Putamen (tissue), 1 donor: ENCODE measurements around the gene AASS.

Experiments used
- DNase-seq: peaks from one replicate; pipeline ENCODE4 v3.0.0-alpha.2; 2016; ENCODE audit warnings: low spot score

The AASS gene

DNA sequence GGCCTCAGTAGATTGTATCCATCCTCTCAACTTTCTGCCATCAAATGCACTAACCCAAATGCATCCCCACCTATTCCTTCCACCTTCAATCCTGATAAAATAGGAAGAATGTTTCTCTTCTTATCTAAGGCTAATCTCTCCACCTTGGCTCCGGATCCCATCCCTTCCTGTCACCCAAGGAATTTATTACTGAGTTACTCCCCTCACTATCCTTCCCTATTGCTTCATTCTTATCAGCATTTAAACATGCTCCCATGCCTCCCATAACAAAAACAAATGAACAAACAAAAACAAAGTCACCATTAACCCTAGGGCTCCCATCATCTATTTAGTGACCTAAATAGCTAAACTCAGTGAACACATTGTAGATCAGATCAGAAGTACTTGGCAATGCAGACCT, 25.3 kb downstream of the AASS start:
- DNase-seq = no peak

DNA sequence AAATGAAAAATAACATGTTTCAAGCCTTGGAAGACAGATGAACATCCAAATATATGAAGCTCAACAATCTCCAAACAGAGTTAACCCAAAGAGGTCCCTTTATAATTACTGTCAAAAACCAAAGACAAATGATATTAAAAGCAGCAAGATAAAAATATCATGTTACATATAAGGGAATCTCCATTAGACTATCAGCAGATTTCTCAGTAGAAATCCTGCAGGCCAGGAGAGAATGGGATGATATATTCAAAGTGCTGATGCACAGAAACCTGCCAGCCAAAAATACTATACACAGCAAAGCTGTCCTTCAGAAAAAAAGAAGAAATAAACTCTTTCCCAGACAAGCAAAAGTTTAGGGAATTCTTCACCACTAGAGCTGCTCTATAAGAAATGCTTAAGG, 41.0 kb downstream of the AASS start:
- no peak for DNase-seq

DNA sequence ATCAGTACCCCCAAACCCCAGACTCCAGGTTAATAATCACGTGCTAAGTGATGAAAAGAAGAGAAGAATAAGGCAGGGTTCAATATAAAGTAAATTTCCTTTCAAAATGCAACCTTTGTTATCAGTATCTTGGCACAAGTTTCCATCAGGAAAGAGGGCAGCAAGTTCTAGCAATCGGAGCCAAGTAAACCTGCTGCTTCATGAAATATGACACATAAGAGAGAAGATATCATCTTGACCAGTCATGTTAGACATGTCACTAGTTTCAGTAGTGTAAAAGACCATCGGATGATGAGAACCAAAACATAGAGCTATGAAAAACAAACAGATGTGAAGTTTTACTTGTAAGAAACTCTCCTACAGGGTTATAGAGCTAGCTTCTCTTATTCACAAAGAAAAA, 44.0 kb downstream of the AASS start:
- no peak for DNase-seq

DNA sequence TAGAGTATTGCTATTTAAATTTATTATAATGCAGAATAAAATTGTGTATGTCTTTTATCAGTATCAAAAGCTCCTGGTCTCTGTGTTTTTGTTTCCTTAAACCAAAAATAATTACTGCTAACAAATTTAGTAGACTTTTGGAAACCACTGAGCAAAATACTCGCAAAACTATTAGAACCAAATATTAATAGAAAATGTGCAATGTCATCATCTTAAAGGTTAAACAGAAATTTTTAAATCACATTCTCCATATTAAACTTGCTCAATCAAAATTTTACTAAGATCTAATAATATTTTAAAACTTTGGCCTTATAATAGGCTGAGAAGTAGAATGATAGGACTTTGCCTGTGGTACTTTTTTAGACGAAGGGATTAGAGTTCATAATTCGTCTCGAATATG, 48.4 kb downstream of the AASS start:
- no peak for DNase-seq

DNA sequence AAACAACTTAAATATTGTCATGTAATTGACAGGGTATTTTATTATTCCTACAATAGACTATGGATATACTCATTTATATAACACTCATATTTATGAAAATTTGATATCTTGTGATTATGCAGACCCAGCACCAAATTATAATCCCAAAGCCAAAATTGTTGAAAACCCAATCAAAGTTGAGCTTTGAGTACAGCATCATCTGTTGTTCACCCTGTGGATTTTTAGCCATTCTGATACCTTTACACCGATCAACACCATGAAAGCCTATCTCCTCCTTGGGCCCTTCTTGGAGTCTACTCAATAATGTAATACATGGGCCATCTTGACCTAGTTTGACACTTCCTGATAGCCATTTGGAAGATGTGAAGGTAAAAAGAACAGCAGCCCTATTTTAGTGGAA, 49.5 kb downstream of the AASS start:
- DNase-seq = no peak

DNA sequence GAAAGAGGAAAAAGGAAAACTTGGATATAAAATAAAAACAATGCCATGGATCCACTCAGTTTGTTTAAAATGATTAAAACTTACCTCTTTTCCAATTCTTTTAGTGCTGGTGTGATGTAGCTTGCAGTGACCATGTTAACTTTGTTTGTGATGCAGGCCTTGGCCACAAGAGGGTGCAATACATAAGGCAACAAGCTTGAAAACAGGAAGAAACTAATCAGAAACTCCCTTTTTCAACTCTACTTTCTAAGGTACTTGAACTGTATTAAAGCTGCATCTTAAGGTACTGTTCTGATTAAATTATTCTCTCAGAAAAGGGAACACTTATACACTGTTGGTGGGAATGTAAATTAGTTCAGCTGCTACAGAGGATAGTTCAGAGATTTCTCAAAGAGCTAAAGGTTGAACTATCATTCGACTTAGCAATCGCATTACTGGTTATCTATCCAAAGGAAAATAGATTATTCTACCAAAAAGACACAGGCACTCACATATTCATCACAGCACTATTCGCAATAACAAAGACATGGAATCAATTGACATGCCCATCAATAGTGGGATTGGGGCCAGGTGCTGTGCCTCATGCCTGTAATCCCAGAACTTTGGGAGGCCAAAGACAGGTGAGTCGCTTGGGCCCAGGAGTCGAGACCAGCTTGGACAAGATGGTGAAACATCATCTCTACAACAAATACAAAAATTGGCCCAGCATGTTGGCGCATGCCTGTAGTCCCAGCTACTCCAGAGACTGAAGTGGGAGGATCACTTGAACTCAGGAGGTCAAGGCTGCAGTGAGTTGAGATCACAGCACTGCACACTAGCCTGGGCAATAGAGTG, 50.9 kb downstream of the AASS start:
- DNase-seq = peak; percentile 24

DNA sequence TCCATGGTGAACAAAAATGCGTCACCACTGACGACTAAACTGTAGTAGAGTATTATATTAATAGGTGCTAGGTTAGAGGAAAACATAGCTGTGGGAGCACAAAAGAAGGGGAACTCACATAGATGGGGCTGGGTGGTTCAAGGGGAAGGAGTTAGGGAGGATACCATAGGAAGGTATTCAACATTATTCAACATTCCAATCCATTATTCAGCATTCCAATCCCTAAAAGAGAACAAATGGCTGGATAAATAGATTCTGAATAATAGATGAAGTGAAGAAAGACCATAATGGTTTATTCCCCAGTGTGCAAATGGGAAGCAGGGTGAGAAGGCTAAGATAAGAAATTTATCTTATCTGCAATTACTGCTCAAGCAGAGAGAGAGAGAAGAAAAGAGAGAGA, 61.4 kb downstream of the AASS start:
- DNase-seq = no peak

DNA sequence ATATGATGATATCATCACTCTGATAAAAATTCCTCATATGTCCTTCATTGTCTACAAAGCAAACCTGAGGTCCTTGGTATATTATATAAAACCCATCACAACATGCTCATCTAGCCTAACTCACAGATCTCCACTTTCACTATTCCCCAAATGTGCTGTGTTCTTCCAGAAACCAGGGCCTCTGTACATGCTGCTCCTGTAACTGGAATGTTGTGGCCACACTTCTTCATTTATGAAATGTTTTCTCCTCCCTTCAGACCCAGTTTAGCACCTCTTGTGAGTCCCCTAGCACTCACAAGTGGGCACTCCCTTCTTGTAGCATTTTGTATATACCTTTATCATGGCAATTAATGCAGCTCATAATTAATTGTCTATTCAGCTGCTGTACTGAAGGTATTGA, 61.9 kb downstream of the AASS start:
- DNase-seq = no peak

DNA sequence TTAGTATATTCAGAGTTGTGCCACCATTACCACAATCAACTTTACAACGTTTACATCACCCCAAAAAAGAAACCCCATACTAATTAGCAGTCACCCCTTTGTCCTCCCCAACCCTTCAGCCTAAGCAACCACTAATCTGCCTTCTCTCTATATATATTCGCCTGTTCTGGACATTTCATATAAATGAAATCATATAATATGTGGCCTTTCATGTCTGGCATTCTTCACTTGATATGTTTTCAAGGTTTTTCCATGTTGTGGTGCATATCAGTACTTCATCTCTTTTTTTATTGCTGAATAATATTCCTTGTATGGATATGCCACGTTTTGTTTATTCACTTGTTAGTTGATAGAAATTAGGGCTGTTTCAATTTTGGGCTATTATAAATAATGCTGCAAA, 70.4 kb downstream of the AASS start:
- no peak for DNase-seq

DNA sequence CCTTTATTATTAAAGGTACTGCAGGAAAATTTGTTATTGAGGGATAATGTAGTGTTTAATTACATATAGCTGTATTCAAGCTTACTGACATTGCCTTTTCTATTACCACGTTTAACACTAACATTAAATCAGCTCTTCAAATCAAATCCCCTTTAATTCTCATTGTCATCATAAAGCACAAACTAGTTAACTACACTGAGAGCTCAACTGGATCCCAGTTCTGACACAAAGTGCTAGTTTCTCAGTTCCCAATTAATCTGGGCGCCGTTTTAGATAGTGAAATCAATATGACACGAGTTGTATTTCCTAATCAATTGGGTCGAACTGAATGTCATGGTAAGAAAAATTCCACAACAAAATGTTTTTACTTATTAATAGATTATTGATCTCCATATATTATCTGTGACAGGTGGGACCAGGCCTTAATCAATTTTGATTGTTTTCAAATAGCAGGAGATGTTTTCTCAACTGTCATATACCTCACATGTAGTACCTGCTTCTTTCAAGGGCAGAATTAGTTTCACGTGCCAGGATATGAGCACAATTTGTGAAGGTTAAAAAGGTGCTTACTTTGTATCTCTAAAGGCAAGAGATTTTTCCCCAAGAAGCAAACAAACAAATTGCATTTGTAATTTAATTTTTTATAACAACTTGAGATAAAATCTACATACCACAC, 71.0 kb downstream of the AASS start:
- DNase-seq = no peak

DNA sequence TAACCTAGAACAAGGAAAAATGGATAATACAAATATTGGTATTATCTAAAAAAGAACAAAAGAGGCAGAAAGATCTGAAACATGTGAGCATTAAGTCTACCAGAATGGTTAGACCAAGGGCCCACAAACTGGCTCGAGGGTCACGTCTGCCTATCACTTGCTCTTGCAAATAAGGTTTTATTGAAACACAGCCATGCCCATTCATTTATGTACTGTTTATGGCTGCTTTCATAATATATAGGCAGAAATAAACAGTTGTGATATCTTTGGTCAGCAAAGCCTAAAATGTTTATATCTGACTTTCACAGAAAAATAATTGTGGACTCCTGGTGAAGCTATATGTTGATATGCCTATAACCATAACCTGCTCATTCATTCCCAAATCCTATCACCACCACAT, 71.8 kb downstream of the AASS start:
- DNase-seq = no peak

DNA sequence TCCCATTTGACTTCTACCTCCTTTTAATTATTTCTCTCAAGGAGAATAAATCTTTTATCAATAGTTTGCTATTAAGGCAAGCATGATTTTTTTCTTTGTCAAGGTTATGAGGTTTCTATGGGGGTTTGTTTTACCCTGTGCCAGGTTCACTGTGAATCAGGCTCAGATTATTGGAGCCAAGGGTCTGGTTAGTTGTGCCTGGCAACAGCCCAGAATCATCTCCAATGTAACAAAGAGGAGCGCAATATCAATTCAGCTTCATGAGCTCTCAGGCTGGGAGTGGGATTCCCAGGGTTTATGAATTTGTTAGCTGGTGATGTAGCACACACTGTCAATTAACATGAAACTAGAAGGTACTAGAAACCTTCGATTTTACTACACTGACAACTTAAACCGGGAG, 73.2 kb downstream of the AASS start:
- DNase-seq = no peak

DNA sequence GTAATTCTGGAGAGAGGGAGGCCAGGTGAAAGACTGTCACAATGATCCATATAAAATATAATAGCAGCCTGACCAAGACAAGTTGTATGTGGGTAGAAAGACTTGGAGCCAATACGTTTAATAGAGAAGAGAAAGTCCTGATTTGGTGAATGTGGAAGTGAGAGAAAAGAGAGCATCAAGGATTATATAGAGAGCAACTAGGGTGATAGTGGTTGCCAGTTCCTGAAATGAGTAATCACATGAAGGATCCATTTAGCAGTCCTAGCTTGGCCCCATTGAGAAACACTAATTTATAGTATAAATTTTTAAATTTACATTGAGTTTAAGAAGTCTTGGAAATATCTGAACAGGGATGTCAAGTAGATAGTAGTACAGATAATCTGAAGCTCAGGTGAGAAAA, 74.0 kb downstream of the AASS start:
- DNase-seq = no peak

DNA sequence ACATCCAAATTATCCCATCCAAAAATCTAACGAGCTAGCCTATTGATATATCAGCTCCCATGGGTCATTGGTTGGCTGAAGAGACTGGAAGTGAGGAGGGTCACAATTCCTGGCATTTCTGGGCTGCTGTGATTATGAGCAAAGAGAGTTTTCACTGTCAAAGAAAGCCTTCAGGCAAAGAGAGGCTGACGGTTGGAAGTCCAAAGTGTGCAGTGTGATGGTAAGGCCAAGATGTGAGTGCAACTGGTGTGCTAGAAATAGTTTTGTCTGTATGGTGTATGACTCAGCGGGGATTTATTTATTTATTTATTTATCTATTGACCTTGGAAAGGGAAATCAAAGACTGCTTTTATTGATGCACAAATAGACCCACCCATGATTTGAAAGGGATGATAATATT, 75.0 kb downstream of the AASS start:
- DNase-seq = no peak

DNA sequence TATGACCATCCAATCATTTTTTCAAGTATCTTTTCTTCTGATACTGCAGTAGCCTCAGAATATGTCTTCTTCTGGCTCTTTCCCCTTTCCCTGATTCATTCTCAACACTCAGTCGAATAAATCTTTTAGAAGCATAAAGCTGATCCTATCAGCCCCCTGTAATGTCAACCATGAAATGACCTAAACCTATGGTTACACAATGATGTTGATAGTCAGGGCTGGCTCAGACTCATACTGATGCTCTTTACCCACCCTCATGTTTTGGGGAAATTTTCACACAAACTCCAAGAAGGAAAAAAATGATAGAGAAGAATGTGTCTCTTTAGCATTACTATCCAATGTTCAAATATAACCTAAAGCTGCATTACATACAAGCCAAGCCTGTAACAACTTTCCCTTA, 76.0 kb downstream of the AASS start:
- DNase-seq = no peak

DNA sequence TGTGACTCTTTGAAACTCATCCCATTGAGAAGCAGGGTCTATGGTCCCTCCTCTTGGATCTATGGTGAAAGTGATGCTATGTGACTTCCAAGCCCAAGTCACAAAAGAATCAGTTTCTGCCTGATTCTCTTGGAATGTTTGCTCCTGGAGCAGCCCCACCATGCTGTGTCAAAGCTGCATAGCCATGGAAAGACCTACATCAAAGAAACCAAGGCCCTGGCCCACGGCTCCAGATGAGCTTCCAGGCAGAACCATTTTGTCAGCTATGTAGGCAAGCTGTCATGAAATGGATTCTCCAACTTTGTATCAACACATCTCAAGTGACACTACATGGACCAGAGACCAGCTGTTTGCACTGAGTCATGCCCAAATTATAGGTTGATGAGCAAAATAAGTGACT, 77.0 kb downstream of the AASS start:
- no peak for DNase-seq

DNA sequence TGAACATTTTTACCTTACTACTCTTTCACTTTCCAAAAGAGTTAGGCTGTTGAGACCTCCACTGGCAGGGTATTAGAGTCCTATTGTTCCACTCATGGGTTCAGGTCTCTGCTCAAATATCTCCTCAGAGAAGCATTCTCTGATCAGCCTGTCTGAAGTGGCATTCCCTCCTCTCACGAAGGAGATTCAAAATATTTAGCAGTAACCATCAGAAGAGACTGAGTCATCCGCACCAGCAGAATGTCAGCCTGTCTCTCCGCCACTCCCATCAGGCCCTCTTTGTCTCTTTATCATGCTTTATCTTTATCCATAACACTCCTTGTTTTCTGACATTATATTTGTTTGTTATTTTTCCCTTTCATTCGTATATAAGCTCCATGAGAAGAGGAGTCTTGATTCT, 79.1 kb downstream of the AASS start:
- no peak for DNase-seq

DNA sequence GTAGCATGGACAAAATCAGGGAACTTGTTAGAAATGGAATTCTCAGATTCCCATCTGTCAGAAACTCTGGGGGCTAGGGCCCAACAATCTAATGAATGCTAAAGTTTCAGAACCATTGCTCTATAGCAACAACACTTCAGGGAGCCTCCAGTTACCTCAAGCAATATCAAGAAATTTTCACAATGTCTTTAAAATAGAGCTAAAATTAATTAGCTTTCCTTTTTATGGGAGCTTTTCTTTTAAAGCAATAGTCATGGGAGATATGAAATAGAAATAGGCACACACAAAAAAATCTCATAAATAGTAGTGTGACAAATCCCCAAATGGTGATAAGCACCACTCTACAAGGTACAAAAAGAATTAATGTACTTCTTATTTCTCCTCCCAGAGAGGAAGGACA, 80.9 kb downstream of the AASS start:
- no peak for DNase-seq

DNA sequence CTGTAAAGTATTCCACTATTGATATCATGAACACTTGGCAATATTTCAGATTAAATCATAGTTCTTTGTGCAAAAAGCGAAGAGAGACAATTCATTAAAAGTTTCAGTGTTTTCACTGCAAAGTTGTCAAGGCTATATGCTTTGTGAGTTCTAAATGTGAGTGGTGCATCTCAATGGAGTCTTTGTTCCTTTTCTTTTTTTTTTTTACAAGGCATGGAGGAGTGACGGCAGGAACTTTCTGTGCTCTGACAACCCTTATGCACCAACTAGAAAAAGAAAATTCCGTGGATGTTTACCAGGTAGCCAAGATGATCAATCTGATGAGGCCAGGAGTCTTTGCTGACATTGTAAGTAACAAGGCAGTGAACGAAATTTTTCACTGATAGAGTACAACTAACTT, 84.5 kb downstream of the AASS start:
- DNase-seq = no peak

DNA sequence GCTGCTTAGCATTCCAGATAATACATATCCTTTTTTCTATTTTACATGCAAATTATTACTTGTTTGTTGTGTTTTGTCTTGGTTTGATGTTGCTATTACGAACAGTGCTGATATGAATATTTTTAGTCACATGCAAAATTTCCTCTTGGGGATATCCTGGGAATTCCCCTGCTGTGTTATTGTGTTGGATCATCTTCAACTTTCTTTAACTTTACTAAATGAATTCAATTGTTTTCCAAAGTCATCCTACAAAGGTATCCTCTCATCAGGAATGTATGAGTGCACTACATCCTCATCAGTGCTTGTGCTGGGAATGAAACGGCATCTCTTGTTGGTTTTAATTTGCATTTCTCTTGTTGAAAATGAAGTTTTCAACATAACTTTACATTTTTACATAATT, 87.1 kb downstream of the AASS start:
- no peak for DNase-seq

DNA sequence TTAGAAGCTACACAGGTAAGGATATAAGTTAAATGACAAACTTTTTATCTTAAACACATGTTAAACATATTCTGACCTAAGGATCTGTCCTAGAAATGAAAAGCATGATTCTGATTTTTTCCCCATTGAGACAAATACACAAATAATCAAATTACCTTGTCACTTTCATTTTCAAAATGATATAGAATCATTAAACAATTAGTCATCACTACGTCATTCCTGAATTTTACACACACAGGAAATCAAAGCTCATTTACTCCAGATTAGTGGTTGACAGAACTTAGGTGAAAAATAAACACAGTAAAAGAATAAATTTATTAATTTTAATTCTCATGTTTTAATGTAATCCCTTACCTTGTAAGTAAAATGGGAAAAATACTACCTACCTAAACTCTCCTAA, 89.0 kb downstream of the AASS start:
- no peak for DNase-seq

DNA sequence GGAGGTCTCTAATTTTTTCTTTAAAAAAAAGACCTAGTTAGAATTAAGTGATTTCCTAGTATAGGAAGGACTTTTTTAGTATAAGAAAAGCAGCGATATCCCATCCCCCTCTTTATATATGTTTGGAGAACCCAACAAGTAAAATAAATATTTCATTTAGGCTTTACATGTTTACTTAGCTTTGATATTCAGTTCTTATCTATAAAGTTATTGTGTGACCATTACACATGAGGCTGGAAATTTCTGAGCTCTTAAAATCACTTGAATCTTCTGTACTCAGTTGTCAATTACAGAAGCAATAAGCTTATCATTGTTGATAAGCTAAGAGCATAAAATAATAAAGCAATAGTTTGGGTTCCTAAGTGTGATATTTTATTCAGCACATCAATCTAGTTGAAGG, 89.7 kb downstream of the AASS start:
- no peak for DNase-seq

DNA sequence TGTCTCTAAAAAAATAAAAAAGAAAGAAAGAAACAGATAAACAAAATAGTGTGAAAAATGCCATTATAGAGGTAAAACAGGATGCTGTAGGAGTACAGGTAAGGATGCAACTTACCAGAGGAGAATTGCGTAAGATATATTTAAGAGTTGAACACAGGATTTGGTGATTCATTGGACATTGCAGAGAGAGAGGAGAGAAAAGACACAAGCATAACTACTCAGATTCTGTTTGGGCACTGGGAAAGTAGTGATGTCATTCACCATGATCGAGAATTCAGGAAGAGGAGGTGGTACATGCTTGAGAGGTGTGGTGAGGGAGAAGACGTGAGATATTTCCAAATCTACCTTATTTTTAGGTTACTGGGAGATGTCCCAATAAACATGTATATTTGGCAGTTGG, 97.6 kb downstream of the AASS start:
- DNase-seq = no peak

DNA sequence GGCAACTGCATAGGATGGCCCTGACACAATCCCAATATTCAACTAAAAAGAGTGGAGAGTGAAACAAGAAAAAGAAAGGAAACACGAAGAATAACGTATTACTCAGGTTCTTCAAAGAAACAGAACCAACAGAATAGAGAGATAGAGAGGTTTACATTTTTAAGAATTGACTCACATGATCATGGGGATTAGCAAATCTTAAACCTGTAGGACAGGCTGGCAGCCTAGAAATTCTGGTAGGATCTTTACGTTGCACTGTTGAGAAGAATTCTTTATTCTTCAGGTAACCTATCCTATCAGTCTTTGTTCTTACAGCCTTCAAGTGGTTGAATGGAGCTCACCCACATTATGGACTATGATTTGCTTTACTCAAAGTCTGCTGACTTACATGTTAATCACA, 103.9 kb downstream of the AASS start:
- no peak for DNase-seq
